Tibial nerve (tissue), 4 donors: ENCODE measurements around the gene SLC35B2. TPM values are rescaled to one million over a fixed set of nuclear protein-coding genes. Genes with fewer than 3 reads are reported as not detected.
A peak's percentile ranks its signal among the peaks of the same experiment; 100 is the strongest.

Experiments used
- DNase-seq, 2 donors: peaks; one replicate each; pipeline ENCODE4 v3.0.0-alpha.2; 2019; ENCODE audit warnings: low spot score in 2 of 2
- H3K27ac ChIP-seq, 4 donors: fragments of 200-600 bp; sonication (generic) in 3 of 4; one replicate each; pipeline ENCODE4 v1.5.1; 2017 to 2019; ENCODE audit warnings: mild to moderate bottlenecking in 1 of 4
- H3K27me3 ChIP-seq, 2 donors: fragments of 200-600 bp; sonication (generic) in 1 of 2; one replicate each; pipeline versions ENCODE4 v1.5.1 to v1.6.0; 2017 to 2019
- H3K36me3 ChIP-seq, 3 donors: fragments of 200-600 bp; sonication (generic); one replicate each; pipeline ENCODE4 v1.5.1; 2018 to 2019
- H3K4me1 ChIP-seq, 4 donors: fragments of 200-600 bp; sonication (generic) in 3 of 4; one replicate each; pipeline ENCODE4 v1.5.1; 2017 to 2019
- H3K4me3 ChIP-seq, 4 donors: fragments of 200-600 bp; sonication (generic) in 3 of 4; one replicate each; pipeline ENCODE4 v1.5.1; 2017 to 2019; ENCODE audit warnings: mild to moderate bottlenecking in 1 of 4, moderate library complexity in 1 of 4
- H3K9me3 ChIP-seq, 4 donors: fragments of 200-600 bp; sonication (generic) in 3 of 4; one replicate each; pipeline ENCODE4 v1.5.1; 2017 to 2019
- EP300 ChIP-seq, 2 donors: sonication (generic); formaldehyde crosslinking; IDR thresholded peaks; one replicate each; pipeline ENCODE4 v1.6.1; 2017; ENCODE audit warnings: antibody characterized with exemption in 2 of 2, mild to moderate bottlenecking in 1 of 2
- POLR2A ChIP-seq, 2 donors: fragments of 450-650 bp; IDR thresholded peaks; one replicate each; pipeline ENCODE4 v1.6.1; 2017; ENCODE audit warnings: antibody characterized with exemption in 2 of 2, mild to moderate bottlenecking in 2 of 2, moderate library complexity in 2 of 2
- WGBS, 2 donors: methylation state at CpG; one replicate each; pipeline ENCODE4 v1.1.5; 2018; 5-methylcytosine and 5-hydroxymethylcytosine counted together
- total RNA-seq, 4 donors: library from RNA; depleted of rRNA; stranded (reverse); fragments of >200 nt; gene quantifications; one replicate each; pipeline ENCODE4 v1.1.0, GENCODE V29; 2016
- TF ChIP-seq, protein P1 (sequence below), 5 experiments: fragments of 200-600 bp in 3 of 5; fragments of 450-650 bp in 2 of 5; sonication (generic) in 3 of 5; IDR thresholded peaks; one replicate each; pipeline ENCODE4 v1.5.1; 2016 to 2019; ENCODE audit warnings: antibody characterized with exemption in 5 of 5, mild to moderate bottlenecking in 3 of 5, moderate library complexity in 2 of 5

SLC35B2 gene
- total RNA-seq, 4 donors from 2014 or later = 28.0 to 34.1 (median 33.1) TPM

DNA sequence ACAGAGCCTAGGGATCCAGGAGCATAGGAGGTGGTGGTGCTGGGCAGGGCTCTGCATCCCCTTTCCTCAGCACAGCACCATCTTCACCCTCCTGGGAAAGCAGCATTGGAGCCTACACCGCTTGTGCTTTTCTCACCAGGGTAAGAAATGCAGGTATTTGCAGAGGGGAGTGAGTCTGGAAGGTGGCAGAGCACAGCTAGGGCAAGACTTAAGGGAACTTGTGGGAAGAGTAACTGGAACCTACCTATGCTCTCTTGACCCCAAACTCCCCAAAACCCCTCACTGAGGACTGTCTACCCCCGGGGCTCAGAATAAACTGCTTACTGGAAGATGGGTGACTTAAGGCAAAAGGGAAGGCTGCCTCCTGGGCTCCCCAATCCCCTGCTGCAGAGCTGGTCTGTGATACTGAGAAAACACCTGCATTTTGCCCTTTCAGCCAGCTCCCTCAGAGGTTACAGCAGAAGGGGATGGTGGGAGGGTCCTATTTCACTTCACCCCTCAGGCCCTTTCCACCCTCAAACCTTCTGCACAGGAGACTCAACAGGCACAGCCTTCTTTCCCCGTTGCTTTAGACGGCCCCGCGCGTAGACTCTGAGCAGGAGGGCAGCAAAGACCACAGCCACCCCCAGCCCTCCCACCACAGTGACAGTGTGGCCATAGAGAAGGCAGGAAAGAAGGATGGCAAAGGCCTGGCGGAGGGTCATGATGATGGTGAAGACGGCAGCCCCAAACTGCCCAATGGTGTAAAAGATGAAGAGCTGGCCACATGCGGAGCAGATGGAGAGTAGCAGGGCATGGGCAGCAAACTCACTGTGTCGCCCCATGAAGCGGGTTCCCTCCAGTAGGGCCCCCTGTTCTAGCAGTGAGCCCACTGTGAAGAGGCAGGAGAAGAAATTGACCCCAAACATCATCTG lies 2.9 kb downstream of the SLC35B2 start:
- DNase-seq = no peak
- WGBS, 2 donors = 70 to 71% methylated on average over 12 of the region's 12 CpGs
- Histone ChIP-seq H3K27me3 (no peaks in the 10 kb centered on the region), H3K4me3 (no peak overlapping the region), H3K9me3 (no peaks in the 10 kb centered on the region), H3K4me1 (peaks cover 0 to 72% (median 16%) of the 10 kb centered on the region in 4 donors), H3K36me3 (peaks cover 6 to 75% (median 27%) of the 10 kb centered on the region in 3 donors), H3K27ac (peak overlapping the region in 1 of 4 donors; percentile 90)
- TF ChIP-seq POLR2A (IDR thresholded peaks at IDR 0.05) = no peak

DNA sequence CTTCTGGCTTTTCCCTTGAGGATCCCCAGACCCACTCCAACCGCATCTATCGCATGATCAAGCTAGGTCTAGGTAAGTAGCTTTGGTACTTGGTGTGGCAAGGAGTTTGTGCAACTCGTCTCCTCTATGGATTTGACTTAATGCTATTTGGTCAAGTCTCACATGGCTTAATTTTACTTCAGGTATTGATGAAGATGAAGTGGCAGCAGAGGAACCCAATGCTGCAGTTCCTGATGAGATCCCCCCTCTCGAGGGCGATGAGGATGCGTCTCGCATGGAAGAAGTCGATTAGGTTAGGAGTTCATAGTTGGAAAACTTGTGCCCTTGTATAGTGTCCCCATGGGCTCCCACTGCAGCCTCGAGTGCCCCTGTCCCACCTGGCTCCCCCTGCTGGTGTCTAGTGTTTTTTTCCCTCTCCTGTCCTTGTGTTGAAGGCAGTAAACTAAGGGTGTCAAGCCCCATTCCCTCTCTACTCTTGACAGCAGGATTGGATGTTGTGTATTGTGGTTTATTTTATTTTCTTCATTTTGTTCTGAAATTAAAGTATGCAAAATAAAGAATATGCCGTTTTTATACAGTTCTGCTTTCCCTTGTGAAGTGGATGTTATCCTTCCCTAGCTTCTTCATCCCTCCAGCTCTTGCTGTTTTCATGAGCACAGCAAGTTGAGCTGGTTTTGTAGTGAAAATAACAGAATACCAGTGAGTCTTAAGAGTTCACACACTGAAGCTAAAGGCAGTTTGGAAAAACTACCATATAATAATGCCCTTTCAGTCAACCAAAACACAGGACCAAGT lies 3.8 kb downstream of the SLC35B2 start:
- H3K27me3 ChIP-seq = no peaks in the 10 kb centered on the region
- peaks cover 6 to 73% (median 27%) of the 10 kb centered on the region in 3 donors for H3K36me3 ChIP-seq
- H3K27ac ChIP-seq = peak overlapping the region in 1 of 4 donors; percentile 4
- H3K4me1 ChIP-seq = peaks cover 0 to 82% (median 25%) of the 10 kb centered on the region in 4 donors
- WGBS, 2 donors = 66 to 70% methylated on average over 10 of the region's 10 CpGs
- no peak overlapping the region for H3K4me3 ChIP-seq
- DNase-seq = no peak
- TF ChIP-seq POLR2A (IDR thresholded peaks at IDR 0.05) = no peak
- TF ChIP-seq, protein P1, sequence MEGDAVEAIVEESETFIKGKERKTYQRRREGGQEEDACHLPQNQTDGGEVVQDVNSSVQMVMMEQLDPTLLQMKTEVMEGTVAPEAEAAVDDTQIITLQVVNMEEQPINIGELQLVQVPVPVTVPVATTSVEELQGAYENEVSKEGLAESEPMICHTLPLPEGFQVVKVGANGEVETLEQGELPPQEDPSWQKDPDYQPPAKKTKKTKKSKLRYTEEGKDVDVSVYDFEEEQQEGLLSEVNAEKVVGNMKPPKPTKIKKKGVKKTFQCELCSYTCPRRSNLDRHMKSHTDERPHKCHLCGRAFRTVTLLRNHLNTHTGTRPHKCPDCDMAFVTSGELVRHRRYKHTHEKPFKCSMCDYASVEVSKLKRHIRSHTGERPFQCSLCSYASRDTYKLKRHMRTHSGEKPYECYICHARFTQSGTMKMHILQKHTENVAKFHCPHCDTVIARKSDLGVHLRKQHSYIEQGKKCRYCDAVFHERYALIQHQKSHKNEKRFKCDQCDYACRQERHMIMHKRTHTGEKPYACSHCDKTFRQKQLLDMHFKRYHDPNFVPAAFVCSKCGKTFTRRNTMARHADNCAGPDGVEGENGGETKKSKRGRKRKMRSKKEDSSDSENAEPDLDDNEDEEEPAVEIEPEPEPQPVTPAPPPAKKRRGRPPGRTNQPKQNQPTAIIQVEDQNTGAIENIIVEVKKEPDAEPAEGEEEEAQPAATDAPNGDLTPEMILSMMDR (IDR thresholded peaks at IDR 0.05) = peak in 3 of 5 experiments; percentile 24 to 30 (median 26)
- no peak for TF ChIP-seq EP300 (IDR thresholded peaks at IDR 0.05)
- no peaks in the 10 kb centered on the region for H3K9me3 ChIP-seq

DNA sequence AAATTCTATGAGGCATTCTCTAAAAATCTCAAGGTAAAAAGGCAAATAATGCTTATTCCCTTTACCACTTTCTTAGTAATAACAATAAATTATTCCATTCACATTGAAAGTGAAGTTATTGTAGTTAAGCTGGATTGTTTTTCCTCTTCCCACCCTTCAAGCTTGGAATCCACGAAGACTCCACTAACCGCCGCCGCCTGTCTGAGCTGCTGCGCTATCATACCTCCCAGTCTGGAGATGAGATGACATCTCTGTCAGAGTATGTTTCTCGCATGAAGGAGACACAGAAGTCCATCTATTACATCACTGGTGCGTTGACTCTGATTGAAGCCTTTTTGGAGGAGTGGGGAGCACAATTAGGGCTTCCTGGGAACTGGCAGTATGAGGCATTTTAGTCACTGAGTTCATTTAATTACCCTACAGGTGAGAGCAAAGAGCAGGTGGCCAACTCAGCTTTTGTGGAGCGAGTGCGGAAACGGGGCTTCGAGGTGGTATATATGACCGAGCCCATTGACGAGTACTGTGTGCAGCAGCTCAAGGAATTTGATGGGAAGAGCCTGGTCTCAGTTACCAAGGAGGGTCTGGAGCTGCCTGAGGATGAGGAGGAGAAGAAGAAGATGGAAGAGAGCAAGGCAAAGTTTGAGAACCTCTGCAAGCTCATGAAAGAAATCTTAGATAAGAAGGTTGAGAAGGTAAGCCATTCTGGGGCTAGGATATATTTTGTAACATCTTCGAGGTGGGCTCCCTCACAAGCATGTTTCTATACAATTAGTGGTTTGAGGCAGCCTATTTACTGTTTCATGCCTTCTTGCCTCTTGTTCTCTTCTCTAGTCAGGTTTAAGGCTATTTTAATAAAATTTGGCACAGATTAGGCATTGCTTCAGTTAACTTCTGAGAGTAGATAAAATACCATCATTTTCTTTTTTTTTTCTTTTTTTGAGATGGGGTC lies 5.5 kb downstream of the SLC35B2 start:
- TF ChIP-seq EP300 (IDR thresholded peaks at IDR 0.05) = no peak
- TF ChIP-seq POLR2A (IDR thresholded peaks at IDR 0.05) = no peak
- TF ChIP-seq, protein P1 (IDR thresholded peaks at IDR 0.05) = no peak
- no peaks in the 10 kb centered on the region for H3K27me3 ChIP-seq
- no peak for DNase-seq
- 90 to 92% methylated on average over 14 of the region's 14 CpGs for WGBS, 2 donors
- H3K27ac ChIP-seq = no peak overlapping the region
- no peaks in the 10 kb centered on the region for H3K9me3 ChIP-seq
- no peak overlapping the region for H3K4me3 ChIP-seq
- peaks cover 0 to 78% (median 27%) of the 10 kb centered on the region in 4 donors for H3K4me1 ChIP-seq
- peaks cover 6 to 71% (median 27%) of the 10 kb centered on the region in 3 donors for H3K36me3 ChIP-seq

DNA sequence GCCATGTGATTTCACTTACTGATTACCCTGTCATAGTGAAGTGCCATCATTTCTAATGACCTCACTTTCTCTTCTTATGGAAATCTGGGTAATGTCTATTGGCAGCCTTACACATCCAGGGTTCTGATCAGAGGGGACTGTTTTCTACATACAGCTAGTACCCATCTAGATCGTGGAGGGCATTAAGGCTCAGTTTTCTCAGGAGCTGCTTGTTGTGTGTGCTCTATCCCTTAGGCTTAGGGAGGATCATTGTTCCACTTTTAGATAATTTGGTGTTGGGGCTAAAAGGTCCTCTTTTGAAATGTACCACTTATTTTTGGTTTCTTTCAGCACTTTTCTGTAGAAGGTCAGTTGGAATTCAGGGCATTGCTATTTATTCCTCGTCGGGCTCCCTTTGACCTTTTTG lies 6.6 kb downstream of the SLC35B2 start:
- TF ChIP-seq, protein P1 (IDR thresholded peaks at IDR 0.05) = no peak
- TF ChIP-seq EP300 (IDR thresholded peaks at IDR 0.05) (no peak), POLR2A (IDR thresholded peaks at IDR 0.05) (no peak)
- Histone ChIP-seq H3K36me3 (peaks cover 6 to 71% (median 27%) of the 10 kb centered on the region in 3 donors), H3K27me3 (no peaks in the 10 kb centered on the region), H3K9me3 (no peaks in the 10 kb centered on the region), H3K4me1 (peaks cover 0 to 73% (median 18%) of the 10 kb centered on the region in 4 donors), H3K4me3 (no peak overlapping the region), H3K27ac (no peak overlapping the region)
- 65% methylated on average over 3 of the region's 3 CpGs for WGBS, 2 donors
- DNase-seq = no peak
